Fibroblast of skin of left biceps (primary cell): ENCODE results near the gene HBS1L.
"Not testable (repeated sequence)": the region's sequence is repeated elsewhere in the genome, so short reads cannot be mapped to it uniquely, and the experiment has no call there.

Experiments used
- DNase-seq, 2 experiments: peaks; one replicate each; pipeline ENCODE4 v3.0.0-alpha.2; 2013; ENCODE audit warnings: low read depth in 2 of 2

The HBS1L gene

DNA sequence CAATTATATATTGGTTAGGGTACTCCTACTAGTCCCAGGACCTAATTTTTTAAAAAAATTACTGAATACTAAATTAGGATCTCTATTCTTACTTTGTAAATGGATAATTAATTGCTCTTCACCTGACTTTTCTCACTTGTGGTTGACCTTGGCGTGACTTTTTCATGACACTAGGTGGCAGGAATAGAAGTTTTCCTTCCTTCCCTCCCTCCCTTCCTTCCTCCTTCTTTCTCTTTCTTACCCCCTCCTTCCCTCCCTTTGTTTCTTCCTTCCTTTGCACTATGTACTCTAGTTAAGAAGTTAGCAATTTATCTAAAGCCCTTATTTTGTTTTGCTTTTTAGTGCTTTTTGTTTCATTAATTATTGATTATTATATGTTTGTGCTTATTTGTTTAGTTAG, 20.4 kb upstream of the HBS1L start:
- DNase-seq = no peak

DNA sequence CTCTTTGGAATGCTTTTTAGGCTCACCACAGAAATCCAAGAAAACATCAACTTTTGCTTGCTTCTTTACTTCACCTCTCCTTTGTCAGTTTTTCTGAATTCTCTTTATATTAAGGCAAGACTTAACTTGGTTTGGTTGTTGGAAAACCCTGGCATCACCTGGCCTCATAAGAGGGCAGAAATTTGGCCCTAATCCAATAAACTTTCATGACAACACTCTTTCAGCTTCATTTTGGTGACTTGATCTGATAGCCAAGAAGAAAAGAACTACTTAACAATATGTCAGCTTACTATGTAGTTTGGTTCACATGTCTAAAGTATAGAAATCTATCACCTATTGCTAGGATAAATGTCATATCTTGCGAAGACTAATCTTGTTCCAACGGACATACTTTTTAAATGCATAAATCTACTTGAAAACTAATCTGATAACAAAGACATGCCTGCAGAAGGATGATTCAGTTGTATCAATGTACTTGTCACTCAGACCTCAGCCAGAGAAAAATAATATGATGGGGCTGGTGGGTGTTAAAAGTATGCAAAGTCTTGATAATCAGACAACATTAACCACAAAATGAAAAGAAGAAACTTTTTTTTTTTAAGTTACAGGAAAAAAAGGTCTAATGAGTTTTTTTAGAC, 19.3 kb upstream of the HBS1L start:
- DNase-seq = no peak

DNA sequence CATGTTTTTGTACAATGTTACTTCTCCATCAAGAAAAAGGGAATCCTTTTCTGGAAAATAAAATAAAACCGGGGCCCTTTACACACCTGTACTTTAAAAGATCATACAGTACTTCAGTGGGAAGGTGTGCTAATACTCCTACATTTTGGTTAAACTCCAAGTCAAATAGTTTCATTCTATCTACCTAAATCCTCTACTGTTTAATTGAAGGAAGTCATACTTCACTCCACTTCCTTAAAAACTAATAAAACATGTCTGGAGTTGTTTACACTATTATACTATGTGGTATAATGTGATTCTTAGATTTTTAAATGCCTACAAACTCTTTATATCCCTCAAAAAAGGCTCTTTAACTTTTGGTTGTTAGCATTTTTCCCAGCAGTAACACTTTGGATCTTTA, 18.6 kb upstream of the HBS1L start:
- DNase-seq = no peak

DNA sequence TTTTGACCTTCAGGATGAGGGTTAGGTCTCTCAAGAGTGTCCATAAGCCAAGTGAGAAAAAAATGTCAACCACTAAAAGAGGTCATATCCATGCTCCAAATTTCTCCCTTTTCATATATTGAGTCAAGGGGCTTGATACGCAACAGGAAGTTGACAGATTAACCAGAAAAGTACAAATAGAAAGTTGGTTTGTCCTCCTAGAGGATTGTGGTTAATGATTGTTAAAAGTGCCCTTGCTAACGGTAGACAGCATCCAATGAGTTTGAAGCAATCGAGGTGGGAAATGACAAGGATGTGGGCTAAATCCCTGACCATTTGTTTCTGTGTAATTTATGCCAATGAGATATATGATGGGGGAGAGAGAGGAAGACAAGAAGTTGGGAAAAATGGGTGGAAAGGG, 18.1 kb upstream of the HBS1L start:
- no peak for DNase-seq

DNA sequence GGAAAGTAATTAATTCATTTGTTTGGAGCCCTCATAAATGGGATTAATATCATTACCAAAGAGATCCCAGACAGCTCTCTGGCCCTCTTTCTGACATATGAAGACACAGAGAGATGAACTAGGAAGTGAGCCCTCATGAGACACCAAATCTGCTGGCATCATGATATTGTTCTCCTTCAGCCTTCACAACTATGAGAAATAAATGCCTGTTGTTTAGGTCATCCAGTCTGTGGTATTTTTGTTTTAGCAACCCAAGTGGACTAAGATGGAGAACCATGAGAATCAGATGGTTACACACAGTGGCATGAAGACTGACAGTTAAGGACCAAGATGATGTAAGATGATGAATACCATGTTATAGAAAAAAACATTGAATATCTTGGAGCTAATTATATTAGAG, 16.9 kb upstream of the HBS1L start:
- DNase-seq = no peak

DNA sequence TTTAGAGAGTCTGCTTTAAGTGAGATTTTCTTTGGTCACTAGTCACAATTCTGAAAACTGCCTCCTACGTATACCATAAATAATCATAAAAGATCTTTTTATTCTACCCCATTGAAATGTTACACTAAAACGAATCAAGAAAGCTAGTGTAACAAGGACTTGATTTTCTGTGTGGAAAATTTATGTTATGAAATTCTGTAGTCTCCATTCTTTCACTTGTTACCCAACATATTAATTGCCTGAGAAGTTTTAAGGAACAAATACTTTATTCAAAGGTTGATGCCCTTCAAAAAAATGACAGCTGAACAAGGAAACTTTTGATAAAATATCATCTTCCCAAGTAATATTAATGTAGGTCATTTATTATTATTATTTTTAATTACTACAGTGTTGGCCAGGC, 13.3 kb upstream of the HBS1L start:
- DNase-seq = no peak

DNA sequence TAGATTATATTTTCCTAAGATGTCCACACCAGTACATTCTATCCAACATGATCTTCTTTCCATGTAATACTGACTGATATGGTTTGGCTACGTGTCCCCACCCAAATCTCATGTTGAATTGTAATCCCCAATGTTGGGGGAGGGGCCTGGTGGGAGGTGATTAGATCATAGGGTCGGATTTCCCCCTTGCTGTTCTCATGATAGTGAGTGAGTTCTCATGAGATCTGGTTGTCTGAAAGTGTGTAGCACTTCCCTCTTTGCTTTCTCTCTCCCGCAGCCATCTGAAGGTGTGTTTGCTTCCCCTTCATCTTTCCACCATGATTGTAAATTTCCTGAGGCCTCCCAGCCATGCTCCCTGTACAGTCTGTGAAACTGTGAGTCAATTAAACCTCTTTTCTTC, 12.2 kb upstream of the HBS1L start:
- DNase-seq = no peak

DNA sequence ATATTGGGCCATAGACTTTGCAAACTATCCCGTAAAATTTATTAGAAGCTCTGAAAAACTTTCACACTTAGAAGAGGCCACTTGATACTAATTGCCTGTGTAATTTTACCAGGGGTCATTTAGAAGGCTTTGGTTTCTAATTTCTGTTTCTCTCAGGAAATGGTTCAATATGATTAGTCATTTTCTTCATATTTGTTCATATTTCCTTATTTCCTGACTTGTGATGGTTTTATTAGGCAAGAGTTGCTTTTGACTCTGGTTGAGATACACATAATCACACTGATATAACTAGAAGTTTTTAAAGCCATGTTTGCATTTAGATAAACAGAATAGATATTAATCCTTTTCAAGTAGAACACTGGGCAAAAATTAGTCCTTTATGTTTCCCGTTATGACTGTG, 11.8 kb upstream of the HBS1L start:
- no peak for DNase-seq

DNA sequence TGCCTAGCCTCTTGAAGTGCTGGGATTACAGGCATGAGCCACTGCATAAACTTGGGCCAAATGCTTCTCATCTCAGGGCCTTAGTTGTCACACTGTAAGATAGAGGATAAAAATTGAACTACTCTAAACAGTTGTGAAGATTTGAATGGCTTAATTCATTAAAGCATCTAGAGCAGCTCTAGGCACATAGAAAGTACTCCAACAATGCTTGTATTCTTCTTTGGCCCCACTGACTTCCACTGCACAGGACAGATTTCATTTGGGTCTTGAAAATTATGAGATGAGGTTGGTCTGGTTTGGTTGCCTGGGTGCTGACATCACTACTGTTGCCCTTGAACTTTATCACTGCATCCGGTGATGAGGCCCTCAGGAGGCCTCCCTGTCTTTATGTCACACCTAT, 10.0 kb upstream of the HBS1L start:
- no peak for DNase-seq

DNA sequence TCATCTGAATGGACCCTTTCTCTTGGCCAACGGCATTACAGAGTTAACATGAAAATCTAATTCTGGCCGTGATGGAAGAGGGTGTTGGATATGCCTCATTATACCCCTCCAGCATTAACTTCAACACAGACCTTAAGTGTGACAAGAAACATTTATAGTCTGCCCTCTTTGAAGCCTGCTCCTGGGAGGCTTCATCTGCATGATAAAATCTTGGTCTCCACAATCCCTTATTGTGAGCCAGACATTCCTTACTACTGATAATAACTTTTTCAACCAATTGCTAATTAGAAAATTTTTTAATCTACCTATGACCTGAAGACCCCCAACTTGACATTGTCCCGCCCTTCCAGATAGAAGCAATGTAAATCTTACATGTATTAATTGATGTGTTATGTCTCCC, 9.3 kb upstream of the HBS1L start:
- DNase-seq = no peak

DNA sequence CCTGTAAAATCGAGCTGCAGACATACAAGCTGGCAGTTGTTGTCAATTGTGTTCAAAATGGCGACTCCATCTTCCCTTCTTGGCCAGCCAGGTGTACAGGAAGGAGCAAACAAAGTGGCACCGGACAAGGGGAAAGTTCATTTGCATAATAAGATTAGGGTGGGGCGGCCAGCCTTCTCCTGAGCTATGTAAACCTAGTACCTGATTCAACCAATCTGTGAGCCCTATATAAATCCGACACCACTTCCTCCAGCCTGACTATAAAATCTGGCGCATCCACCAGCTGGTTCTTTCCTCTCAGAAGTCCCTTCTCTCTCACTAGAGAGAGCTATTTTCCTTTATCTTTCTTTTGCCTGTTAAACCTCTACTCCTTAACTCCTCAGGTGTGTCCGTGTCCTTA, 8.1 kb upstream of the HBS1L start:
- no peak for DNase-seq

DNA sequence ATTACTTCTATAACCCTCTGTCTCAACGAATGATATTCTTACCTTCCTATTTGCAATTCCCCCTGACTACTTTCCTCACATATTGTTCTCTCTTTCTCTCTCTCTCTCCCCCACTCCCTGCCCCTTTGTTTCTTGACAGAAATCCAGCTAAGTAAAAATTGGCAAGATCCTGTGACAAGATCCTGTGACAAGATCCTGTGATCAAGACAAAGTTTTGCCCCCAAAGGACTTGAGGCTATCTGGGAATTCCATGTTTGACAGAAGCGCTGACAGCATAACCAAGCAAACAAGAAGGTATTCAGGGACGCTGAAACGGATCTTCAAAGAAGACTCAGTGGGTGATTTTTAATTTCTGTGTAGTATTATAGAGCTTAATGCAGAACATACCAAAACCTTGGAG, 5.5 kb upstream of the HBS1L start:
- DNase-seq = no peak

DNA sequence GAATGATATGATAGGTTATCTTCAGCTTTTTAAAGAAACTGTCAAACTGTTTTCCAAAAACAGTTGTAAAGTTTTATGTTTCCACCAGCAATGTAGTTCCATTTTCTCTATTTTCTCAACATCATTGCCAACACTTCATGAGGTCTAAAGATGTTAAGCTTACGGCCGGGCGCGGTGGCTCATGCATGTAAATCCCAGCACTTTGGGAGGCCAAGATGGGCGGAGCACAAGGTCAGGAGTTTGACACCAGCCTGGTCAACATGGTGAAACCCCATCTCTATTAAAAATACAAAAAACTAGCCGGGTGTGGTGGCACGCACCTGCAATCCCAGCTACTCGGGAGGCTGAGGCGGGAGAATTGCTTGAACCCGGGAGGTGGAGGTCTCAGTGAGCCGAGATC, 3.7 kb upstream of the HBS1L start:
- DNase-seq = not testable (repeated sequence)

DNA sequence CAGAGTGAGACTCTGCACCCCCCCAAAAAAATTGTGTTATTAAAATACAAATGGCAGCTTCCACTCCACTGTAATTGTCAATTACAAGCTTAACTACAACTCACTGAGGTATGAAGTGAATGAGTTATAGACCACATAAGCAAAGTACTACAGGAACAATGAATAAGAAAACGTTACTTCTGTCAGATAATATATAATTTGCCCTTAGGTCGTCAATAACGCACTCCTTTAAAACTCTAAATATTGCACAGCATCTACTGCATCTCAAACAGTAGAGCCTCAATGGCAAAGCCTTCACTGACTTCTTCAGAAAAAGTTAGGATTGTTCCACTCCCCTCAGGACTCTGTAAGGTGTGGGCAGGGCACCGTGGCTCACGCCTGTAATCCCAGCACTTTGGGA, 2.0 kb upstream of the HBS1L start:
- no peak for DNase-seq

DNA sequence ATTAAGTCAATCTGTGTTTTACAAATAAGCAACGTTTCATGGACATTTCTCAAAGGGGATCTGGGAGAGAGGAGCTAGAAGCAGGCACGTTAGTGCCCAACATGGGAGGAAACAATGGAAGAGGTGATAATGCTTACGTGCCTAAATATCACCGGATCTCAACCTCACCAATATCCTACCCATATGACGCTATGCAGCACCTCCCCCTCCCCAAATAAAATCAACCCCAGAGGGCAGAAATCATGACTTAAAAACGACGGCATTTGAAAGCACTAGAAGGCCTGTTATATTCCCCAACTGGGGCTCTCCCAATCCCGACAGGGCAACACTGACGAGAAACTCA, 425 bp downstream of the HBS1L start:
- no peak for DNase-seq

DNA sequence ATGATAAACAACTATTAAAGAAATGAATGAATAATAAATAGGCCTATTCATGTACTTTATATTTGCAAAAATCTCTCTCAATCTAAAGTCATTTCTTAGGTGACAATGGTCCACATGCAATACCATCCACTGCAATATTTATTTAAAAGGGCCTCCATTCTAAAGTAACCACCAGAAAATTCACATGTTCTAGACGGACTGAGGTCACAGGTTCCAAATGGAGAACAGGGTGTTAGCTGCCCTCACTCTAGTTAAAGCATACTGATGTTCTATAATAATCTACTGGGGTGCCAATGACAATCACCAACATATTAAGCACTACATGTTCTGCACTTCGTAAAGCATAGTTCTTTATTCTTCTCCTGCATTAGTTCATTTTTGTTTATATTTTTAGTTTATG, 1.2 kb downstream of the HBS1L start:
- no peak for DNase-seq

DNA sequence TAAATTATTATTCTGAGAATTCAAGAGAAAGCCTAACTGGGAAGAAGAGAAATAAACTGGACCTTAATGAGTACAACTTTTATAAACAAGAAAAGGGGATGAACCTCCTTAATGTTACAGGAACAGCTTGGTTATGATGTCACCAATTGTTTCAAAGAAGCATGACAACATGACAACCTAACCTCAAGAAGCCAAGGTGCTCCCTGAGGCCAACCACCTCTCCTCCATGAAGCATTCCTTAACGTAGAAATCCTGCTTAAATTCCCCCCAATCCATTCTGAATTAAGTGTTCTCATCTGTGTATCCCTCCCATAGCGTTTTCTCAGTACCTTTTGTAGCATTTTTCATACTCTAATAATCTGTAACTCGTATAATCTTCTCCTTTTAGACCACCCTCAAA, 1.7 kb downstream of the HBS1L start:
- DNase-seq = no peak

DNA sequence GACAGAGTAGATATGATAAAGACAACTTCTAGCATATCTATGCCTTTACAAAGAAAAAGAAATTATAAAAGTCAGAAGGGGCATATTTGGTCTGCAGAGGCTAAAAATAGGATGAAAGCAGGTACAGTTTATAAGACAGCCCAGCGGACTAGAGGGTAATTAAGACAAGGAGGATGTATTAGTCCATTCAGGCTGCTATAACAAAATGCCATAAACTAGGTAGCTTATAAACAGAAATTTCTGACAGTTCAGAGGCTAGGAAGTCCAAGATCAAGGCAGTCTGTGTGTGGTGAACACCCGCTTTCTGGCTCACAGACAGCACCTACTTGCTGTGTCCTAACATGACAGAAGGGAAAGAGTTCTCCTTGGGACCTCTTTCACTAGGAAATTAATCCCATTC, 5.7 kb downstream of the HBS1L start:
- no peak for DNase-seq

DNA sequence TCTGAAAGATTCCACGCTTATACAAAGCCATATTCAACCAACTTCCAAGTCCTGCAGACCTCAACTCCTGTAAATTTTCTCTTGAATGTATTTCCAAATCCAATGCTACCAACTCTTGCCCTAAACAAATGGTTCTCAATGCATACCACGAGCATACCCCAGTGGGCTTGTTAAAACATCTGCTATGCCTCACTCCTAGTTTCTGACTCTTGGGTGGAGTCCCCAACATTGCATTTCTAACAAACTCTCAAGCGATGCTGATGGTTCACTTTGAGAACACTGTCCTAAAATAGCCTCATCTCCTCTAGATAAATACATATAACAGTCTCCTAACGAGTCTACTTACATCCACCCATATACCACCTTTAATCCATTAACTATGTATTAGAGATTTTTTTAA, 7.3 kb downstream of the HBS1L start:
- DNase-seq = no peak

DNA sequence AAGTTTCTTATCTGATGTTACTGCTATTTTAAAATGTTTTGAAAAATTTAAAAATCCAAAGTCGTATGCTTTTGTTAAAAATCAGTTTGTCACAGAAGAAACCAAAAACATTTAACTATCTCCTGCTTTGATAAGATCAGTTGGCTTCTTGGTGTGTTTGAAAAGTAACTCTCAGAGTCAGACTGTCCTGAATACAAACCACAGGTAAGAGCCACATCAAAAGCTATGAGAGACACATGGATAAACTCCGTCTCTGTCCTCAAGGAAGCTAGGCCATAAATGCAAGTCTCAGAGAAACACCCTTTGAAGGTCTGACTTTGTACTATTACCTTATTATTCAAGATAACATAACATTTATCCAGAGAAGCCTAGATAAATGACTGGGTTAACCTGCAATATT, 7.7 kb downstream of the HBS1L start:
- DNase-seq = no peak

DNA sequence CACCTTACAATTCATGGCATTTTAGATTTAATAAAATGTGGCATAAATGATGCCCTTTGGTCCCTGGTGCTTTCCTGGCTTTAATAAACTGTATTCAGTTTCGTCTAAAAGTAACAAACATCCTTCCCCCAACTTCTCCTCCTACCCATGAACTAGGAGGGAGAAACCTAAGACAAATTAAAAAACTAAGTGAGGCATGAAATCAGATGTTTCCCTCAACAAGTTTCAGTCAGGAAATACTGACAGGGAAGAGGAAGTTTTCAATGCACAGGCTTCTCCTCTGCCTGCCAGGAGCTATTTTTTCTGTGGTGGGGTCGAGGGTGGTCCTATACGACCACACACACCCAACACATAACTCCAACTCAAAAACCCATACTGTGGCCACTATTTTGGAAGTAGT, 10.0 kb downstream of the HBS1L start:
- DNase-seq = no peak

DNA sequence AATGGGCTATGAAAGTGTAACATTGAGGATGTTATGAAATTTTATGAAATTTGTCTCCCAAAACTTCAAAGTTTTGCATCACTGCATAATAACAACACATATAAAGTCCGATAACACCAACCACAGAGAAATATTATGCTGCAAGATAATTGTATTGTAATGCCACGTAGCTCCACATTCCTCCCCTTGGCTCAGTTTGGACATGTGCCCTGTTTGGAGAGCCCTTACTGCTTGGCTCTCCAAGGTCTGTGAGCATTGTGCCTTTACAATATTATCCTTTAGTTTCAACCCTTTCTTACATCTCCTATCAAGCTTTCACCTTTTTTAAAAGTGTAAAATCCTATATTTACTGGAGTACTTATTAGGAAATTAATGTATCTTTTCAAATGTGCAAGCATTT, 10.8 kb downstream of the HBS1L start:
- DNase-seq = no peak

DNA sequence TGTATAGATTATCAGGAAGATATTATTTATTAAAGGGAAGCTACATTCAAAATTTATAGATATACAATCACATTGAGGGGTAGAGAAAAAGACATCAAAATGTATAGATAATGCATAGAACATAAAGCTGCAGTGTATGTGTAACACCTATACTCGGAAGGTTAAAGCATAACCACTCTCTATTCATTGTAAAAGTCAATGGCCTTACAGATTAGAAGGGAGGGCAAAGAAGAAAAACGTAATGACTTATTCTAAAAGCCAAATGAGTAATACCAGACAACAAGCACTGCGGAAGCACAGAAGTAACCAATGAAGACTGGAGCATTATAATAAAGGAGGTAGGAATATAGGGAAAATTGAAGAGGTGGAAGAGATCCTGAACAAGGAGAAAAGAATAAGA, 11.3 kb downstream of the HBS1L start:
- DNase-seq = no peak

DNA sequence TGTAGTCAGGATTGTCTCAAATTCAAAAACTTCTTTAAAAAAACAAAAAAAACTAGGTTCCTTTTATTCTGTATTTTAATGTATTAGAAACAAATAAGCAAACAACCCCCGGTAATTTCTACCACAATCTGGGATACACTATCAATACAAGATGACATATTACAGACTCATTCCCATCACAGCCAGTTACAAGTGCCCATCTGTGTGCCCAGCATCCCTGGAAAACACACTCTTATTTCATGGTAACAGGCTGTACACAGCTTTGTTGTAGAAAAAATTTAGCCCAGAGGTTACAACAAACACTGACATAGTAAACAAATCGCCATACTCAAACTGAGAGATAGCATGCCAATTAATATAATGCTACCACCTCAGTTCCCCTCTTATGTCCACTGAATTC, 16.3 kb downstream of the HBS1L start:
- DNase-seq = no peak

DNA sequence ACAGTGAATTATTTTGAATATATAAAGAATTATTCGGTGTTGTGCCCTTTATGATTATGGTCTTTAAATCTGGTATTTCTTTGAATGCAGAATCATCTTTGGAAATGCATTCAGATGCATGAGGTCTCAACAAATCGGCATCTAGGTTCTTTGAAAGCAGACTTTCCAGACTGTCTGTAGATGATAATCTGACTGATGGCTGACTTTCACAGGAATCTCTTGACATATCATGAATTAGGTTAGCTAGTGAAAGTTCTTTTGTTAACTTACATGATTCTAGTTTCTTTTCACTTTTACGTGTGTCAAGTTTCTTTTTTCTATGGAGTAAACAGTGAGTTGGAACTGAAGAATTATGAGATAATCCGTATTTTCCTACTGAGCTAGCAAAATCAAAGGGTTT, 17.1 kb downstream of the HBS1L start:
- no peak for DNase-seq
